ENCODE data around the gene OFD1. TPM values are rescaled to one million over a fixed set of nuclear protein-coding genes. Genes with fewer than 3 reads are reported as not detected.

Gene OFD1
- total RNA-seq, 1 donor from 2014 or later: 49.1 TPM

- no peak overlapping the region for H3K4me3 ChIP-seq
- TF ChIP-seq POLR2A (IDR thresholded peaks at IDR 0.05) (no peak), POLR2AphosphoS5 (IDR thresholded peaks at IDR 0.05; ENCODE audit: insufficient read depth in 1 of 2, low read depth in 1 of 2) (no peak), CTCF (IDR thresholded peaks at IDR 0.05) (no peak)
- H3K27me3 ChIP-seq: no peaks in the 10 kb centered on the region
- DNase-seq (ENCODE audit: extremely low spot score in 2 of 2): no peak
- no peak overlapping the region for H3K27ac ChIP-seq
- H3K4me1 ChIP-seq: no peaks in the 10 kb centered on the region
- intact Hi-C loops (cut with DNase I): no loop called here
- H3K9me3 ChIP-seq: no peaks in the 10 kb centered on the region
- H3K36me3 ChIP-seq: peaks cover 0 to 12% of the 10 kb centered on the region in 2 donors
Observed at GRCh38 chrX:13748486-13748885, 13.9 kb downstream of the OFD1 start.

DNA sequence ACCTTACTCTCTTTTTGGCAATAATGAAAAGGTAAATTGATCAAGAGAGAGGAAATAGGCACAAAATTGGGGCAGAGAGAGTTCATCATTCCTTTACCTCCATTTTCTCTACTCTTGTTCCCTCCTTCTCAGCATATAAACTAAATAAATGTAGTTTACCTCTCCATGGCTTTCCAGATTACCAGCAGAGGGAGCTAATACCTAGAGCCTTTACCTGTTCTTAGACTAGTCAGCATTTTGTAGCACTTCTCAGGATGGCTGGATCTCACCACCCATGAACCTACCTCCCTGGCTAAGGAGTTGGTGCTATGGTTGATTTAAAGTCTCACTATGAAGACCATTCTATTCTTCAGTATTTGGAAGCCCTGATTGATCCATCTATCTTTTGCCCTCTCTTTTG is 15.7 kb downstream of the OFD1 start:
- Histone ChIP-seq H3K4me1 (no peaks in the 10 kb centered on the region), H3K4me3 (no peak overlapping the region), H3K36me3 (peaks cover 0 to 5% of the 10 kb centered on the region in 2 donors), H3K27ac (no peak overlapping the region), H3K27me3 (no peaks in the 10 kb centered on the region), H3K9me3 (no peaks in the 10 kb centered on the region)
- intact Hi-C loops (cut with DNase I): loop anchor here (5.0 kb wide), 1 partner anchor 282 kb away; no protein-coding TSS in a partner anchor
- TF ChIP-seq POLR2AphosphoS5 (IDR thresholded peaks at IDR 0.05; ENCODE audit: insufficient read depth in 1 of 2, low read depth in 1 of 2) (no peak), CTCF (IDR thresholded peaks at IDR 0.05) (peak in 2 of 3 experiments; percentile 14 to 41)
- DNase-seq (ENCODE audit: extremely low spot score in 2 of 2): no peak

DNA sequence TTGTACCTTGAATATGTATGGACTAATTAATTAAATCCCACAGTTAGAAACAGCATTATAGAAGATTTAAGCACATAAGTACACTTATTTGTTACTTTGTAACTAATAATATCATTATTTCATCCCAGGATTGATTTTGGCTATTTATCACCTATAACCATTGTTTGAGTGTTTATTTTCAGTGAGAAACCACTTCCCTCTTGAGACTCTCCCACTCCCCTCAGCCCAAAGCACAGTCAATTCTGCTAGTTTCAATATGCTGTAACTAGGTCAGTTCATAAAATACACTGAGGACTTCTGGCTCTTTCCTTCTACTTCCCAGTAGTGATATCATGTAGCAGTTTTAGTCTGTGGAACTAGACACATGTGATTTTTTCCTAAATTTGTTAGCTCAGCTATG is 16.3 kb downstream of the OFD1 start:
- intact Hi-C loops (cut with DNase I): loop anchor here (5.0 kb wide), 1 partner anchor 281 kb away; no protein-coding TSS in a partner anchor
- Histone ChIP-seq H3K9me3 (no peaks in the 10 kb centered on the region), H3K4me1 (no peaks in the 10 kb centered on the region), H3K27me3 (no peaks in the 10 kb centered on the region), H3K4me3 (no peak overlapping the region), H3K27ac (no peak overlapping the region), H3K36me3 (peaks cover 0 to 5% of the 10 kb centered on the region in 2 donors)
- TF ChIP-seq POLR2A (IDR thresholded peaks at IDR 0.05): no peak
- no peak for TF ChIP-seq CTCF (IDR thresholded peaks at IDR 0.05)
- no peak for TF ChIP-seq POLR2AphosphoS5 (IDR thresholded peaks at IDR 0.05; ENCODE audit: insufficient read depth in 1 of 2, low read depth in 1 of 2)
- no peak for DNase-seq (ENCODE audit: extremely low spot score in 2 of 2)

GRCh38 chrX:13752141-13752540 is 17.6 kb downstream of the OFD1 start:
- no peak overlapping the region for H3K4me3 ChIP-seq
- no peaks in the 10 kb centered on the region for H3K9me3 ChIP-seq
- no peaks in the 10 kb centered on the region for H3K27me3 ChIP-seq
- TF ChIP-seq POLR2AphosphoS5 (IDR thresholded peaks at IDR 0.05; ENCODE audit: insufficient read depth in 1 of 2, low read depth in 1 of 2) (no peak), POLR2A (IDR thresholded peaks at IDR 0.05) (no peak), CTCF (IDR thresholded peaks at IDR 0.05) (no peak)
- intact Hi-C loops (cut with DNase I): loop anchor here (5.0 kb wide), 1 partner anchor 280 kb away; no protein-coding TSS in a partner anchor
- no peak overlapping the region for H3K27ac ChIP-seq
- no peaks in the 10 kb centered on the region for H3K4me1 ChIP-seq
- no peak for DNase-seq (ENCODE audit: extremely low spot score in 2 of 2)
- H3K36me3 ChIP-seq: peaks cover 0 to 10% of the 10 kb centered on the region in 2 donors

- Histone ChIP-seq H3K36me3 (peaks cover 0 to 15% of the 10 kb centered on the region in 2 donors), H3K4me1 (no peaks in the 10 kb centered on the region), H3K9me3 (no peaks in the 10 kb centered on the region), H3K27ac (no peak overlapping the region), H3K27me3 (no peaks in the 10 kb centered on the region), H3K4me3 (no peak overlapping the region)
- intact Hi-C loops (cut with DNase I): loop anchor here (5.0 kb wide), 1 partner anchor 280 kb away; no protein-coding TSS in a partner anchor
- TF ChIP-seq POLR2AphosphoS5 (IDR thresholded peaks at IDR 0.05; ENCODE audit: insufficient read depth in 1 of 2, low read depth in 1 of 2) (no peak), POLR2A (IDR thresholded peaks at IDR 0.05) (no peak), CTCF (IDR thresholded peaks at IDR 0.05) (no peak)
- no peak for DNase-seq (ENCODE audit: extremely low spot score in 2 of 2)
Observed at GRCh38 chrX:13752646-13753045, 18.1 kb downstream of the OFD1 start.

Data from vagina (tissue), 2 donors.